Pancreas (tissue), 10 donors: Measurements from ENCODE around the gene C12orf42. TPM values are rescaled to one million over a fixed set of nuclear protein-coding genes. Genes with fewer than 3 reads are reported as not detected.

Experiments
- ATAC-seq, 4 donors: fragments of 200-7000 bp; cut with Tn5 transposase; one replicate each; pipeline versions ENCODE4 v1.8.0 to v1.9.1; 2020; ENCODE audit warnings: mild to moderate bottlenecking in 4 of 4, moderate library complexity in 4 of 4
- DNase-seq, 6 donors: peaks; one replicate each; pipeline ENCODE4 v3.0.0-alpha.2; 2020
- FAIRE-seq: peaks from 2 replicates; lab custom pipeline; 2012; peaks lifted over from hg19 to GRCh38; lab: Jason Lieb, UNC
- H3K27ac ChIP-seq, 4 donors: fragments of 200-600 bp; sonication (generic); 1 replicate in 3 of 4; 2 replicates in 1 of 4; pipeline versions ENCODE4 v1.5.0 to v1.8.0; 2020
- H3K27me3 ChIP-seq, 4 donors: fragments of 200-600 bp; one replicate each; pipeline ENCODE4 v1.8.0; 2021
- H3K36me3 ChIP-seq, 3 donors: fragments of 200-600 bp; sonication (generic) in 1 of 3; one replicate each; pipeline versions ENCODE4 v1.5.0 to v1.8.0; 2020 to 2021
- H3K4me1 ChIP-seq, 3 donors: fragments of 200-600 bp; one replicate each; pipeline ENCODE4 v1.8.0; 2021
- H3K4me3 ChIP-seq, 4 donors: fragments of 200-600 bp; sonication (generic) in 2 of 4; one replicate each; pipeline versions ENCODE4 v1.5.0 to v1.8.0; 2020 to 2021
- H3K9me3 ChIP-seq, 4 donors: fragments of 200-600 bp; one replicate each; pipeline ENCODE4 v1.8.0; 2021
- CTCF ChIP-seq, 4 donors: fragments of 200-600 bp; sonication (generic) in 3 of 4; IDR thresholded peaks; one replicate each; pipeline versions ENCODE4 v1.5.0 to v1.8.0; 2021; ENCODE audit warnings: antibody characterized with exemption in 4 of 4
- whole genome bisulfite sequencing, 2 donors: extraction: QIAGEN DNeasy Blood & Tissue Kit; methylation state at CpG; one replicate each; pipeline ENCODE4 v1.1.7; 2013; 5-methylcytosine and 5-hydroxymethylcytosine counted together
- intact Hi-C, 3 donors: fragments of 100-400 bp; cut with DNase I; formaldehyde crosslinking; loops; one replicate each; pipeline versions ENCODE4 v1.11.1 to v1.14.2; 2022
- polyA plus RNA-seq, 2 donors: library from polyadenylated mRNA; stranded (reverse); fragments of 200-250 nt; gene quantifications; one replicate each; pipeline ENCODE4 v1.2.3, GENCODE V29; 2013
- total RNA-seq, 6 donors: library from RNA; stranded (reverse); fragmentation: NEBNext Ultra II Directional in 4 of 6; extraction: Animal tissue kit (Norgen Biotek cat#: 25700) in 4 of 6; gene quantifications; one replicate each; pipeline versions ENCODE4 v1.2.1 to v1.2.4, GENCODE V29; 2021 to 2023
- donor health status: healthy with polysubstance abuse.
- donor health status: DM: no; HTN: no; CAD: no; lungs with moderate emphysema.
- donor health status: DM: no; HTN: no; CAD: no.
- donor health status: control.
- donor health status: control.
- donor health status: Bipolar disorder and iron deficiency.
- donor health status: DM: yes; HTN: yes; CAD: no.
- donor health status: DM: no; HTN: no; CAD: no.
- donor health status: DM: no; HTN: no; CAD: no.
- donor health status: DM: yes; HTN: yes; CAD: no.

The C12orf42 gene
- total and polyA plus RNA-seq, 8 donors = not detected

- Histone ChIP-seq H3K36me3 (no peaks in the 10 kb centered on the region), H3K9me3 (no peaks in the 10 kb centered on the region), H3K27me3 (no peaks in the 10 kb centered on the region), H3K4me1 (peaks cover 0 to 7% (median 5%) of the 10 kb centered on the region in 3 donors), H3K4me3 (no peak overlapping the region), H3K27ac (no peak overlapping the region)
- no peak for TF ChIP-seq CTCF (IDR thresholded peaks at IDR 0.05)
- WGBS, 2 donors = 90 to 100% methylated on average over 1 of the region's 1 CpG
- DNase-seq = no peak
- no peak for ATAC-seq
- FAIRE-seq = no peak
- intact Hi-C loops = no loop called here
Observed at GRCh38 chr12:103369929-103370328, 125.8 kb downstream of the C12orf42 start.

- H3K9me3 ChIP-seq = no peaks in the 10 kb centered on the region
- FAIRE-seq = no peak
- no peaks in the 10 kb centered on the region for H3K27me3 ChIP-seq
- peaks cover 0 to 2% (median 0%) of the 10 kb centered on the region in 3 donors for H3K4me1 ChIP-seq
- H3K27ac ChIP-seq = no peak overlapping the region
- intact Hi-C loops = no loop called here
- H3K4me3 ChIP-seq = no peak overlapping the region
- WGBS, 2 donors = 79 to 89% methylated on average over 1 of the region's 1 CpG
- DNase-seq = no peak
- H3K36me3 ChIP-seq = no peaks in the 10 kb centered on the region
- ATAC-seq = no peak
- TF ChIP-seq CTCF (IDR thresholded peaks at IDR 0.05) = no peak
Observed at GRCh38 chr12:103368167-103368566, 127.6 kb downstream of the C12orf42 start.

- Histone ChIP-seq H3K4me3 (no peak overlapping the region), H3K4me1 (no peaks in the 10 kb centered on the region), H3K9me3 (no peaks in the 10 kb centered on the region), H3K27ac (no peak overlapping the region), H3K27me3 (no peaks in the 10 kb centered on the region), H3K36me3 (no peaks in the 10 kb centered on the region)
- no peak for TF ChIP-seq CTCF (IDR thresholded peaks at IDR 0.05)
- DNase-seq (no peak), FAIRE-seq (no peak), ATAC-seq (no peak)
- intact Hi-C loops = no loop called here
- 64 to 86% methylated on average over 2 of the region's 2 CpGs for WGBS, 2 donors
Observed at GRCh38 chr12:103354403-103354802, 141.4 kb downstream of the C12orf42 start.

- no peak for ATAC-seq
- intact Hi-C loops = no loop called here
- no peaks in the 10 kb centered on the region for H3K4me1 ChIP-seq
- no peak overlapping the region for H3K27ac ChIP-seq
- no peak for FAIRE-seq
- no peaks in the 10 kb centered on the region for H3K36me3 ChIP-seq
- no peak for TF ChIP-seq CTCF (IDR thresholded peaks at IDR 0.05)
- no peaks in the 10 kb centered on the region for H3K9me3 ChIP-seq
- H3K27me3 ChIP-seq = no peaks in the 10 kb centered on the region
- H3K4me3 ChIP-seq = no peak overlapping the region
- WGBS, 2 donors = 68 to 83% methylated on average over 4 of the region's 4 CpGs
- no peak for DNase-seq
Observed at GRCh38 chr12:103353913-103354312, 141.9 kb downstream of the C12orf42 start.

GRCh38 chr12:103350116-103350515, 145.7 kb downstream of the C12orf42 start:
- Histone ChIP-seq H3K9me3 (no peaks in the 10 kb centered on the region), H3K4me3 (no peak overlapping the region), H3K4me1 (no peaks in the 10 kb centered on the region), H3K36me3 (no peaks in the 10 kb centered on the region), H3K27ac (no peak overlapping the region), H3K27me3 (no peaks in the 10 kb centered on the region)
- intact Hi-C loops = no loop called here
- DNase-seq (no peak), ATAC-seq (no peak), FAIRE-seq (no peak)
- TF ChIP-seq CTCF (IDR thresholded peaks at IDR 0.05) = no peak
- 57 to 62% methylated on average over 5 of the region's 5 CpGs for WGBS, 2 donors
